Caki2 (cell line): Measurements from ENCODE around the gene CDC5L. TPM values are rescaled to one million over a fixed set of nuclear protein-coding genes. Genes with fewer than 3 reads are reported as not detected.
A peak's percentile ranks its signal among the peaks of the same experiment; 100 is the strongest.
"Not testable (repeated sequence)": the region's sequence is repeated elsewhere in the genome, so short reads cannot be mapped to it uniquely, and the experiment has no call there.

Source experiments
- DNase-seq: peaks from one replicate; pipeline ENCODE4 v3.0.0-alpha.2; 2015; ENCODE audit warnings: low read depth
- in situ Hi-C: cut with HindIII; loops from 2 replicates; pipeline ENCODE4 v1.10.0; 2016; ENCODE audit warnings: low sequenced_read_pairs, low pct_unique_long_range_greater_than_20kb, mixed read lengths
- total RNA-seq: library from RNA; depleted of rRNA; stranded (reverse); fragments of >200 nt; shearing (Covaris generic); gene quantifications from 2 replicates; pipeline ENCODE4 v1.2.3, GENCODE V29; 2014; ENCODE audit warnings: low replicate concordance

The CDC5L gene
- total RNA-seq, 1 experiment from 2014 or later: 19.9 TPM

DNA sequence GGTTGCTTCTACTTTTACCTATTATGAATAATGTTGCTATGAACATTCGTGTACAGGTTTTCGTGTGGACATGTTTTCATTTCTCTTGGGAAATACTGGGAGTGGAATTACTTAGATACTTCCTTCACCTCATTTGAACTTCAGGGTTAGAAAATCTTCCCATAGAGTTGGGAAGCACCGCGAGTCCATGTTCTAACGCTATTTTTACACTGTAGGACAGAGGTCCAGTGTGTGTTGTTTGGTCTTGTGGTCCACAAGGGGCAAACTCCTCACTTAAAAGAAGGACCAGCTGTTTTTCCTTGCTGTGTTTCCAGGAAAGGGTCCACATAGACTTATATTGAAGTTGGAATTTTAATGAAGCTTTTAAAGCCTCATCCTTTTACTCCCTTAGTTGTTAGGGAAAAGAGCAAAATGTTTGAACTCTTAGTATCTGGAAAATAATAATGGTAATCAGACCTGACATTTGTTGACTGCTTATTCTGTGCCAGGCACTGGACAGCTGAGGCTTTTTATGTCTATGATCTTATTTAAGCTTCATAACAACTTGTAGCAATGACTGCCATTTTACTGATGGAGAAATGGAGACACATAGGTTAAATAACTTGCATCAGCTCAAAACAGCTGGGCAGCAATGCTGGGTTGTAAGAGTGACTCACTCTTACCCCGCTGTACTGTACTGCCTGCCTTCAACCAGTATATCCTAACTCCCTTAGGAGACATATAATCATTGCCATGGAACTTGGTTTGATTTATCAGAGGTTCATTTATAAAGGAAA is 52.0 kb downstream of the CDC5L start:
- DNase-seq: no peak
- in situ Hi-C loops: no loop called here

DNA sequence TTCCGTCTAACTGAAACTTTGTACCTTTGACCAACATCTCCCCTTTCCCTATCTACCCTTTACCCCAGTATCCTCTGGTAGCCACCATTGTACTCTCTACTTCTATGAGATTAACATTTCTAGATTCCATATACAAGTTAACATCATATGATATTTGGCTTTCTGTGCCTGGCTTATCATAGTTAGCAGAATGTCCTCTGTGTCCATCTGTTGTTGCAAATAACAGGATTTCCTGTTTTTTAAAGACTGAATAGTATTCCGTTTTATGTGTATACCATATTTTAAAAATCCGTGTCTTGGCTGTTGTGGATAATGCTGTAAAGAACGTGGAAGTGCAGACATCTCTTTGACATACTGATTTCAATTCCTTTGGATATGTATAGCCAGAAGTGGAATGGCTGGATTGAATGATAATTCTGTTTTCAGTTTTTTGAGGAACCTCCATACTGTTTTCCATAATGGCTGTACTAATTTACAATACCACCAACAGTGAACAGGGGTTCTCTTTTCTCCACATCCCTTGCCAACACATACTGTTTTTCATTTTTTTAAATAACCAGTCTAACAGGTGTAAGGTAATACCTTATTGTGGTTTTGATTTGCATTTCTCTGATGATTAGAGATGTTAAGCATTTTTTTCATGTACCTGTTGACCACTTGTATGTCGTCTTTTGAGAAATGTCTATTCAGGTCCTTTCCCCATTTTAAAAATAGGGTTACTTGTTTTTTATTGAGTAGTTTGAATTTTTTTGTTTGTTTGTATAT is 53.8 kb downstream of the CDC5L start:
- in situ Hi-C loops: no loop called here

DNA sequence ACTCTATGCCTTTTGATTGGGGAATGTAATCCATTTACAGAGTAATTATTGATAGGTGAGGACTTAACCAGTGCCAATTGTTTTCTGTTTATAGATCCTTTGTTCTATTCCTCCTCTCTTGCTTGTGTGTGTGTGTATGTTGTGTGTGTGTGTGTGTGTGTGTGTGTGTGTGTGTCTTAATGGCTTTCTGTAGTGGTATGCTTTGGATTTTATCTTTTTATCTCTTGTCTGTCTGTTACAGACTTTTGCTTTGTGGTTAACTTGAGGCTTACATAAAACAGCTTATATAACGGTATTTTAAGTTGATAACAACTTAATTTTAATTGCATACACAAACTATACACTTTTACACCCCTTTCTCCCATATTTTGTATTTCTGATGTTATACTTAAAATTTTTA is 54.7 kb downstream of the CDC5L start:
- DNase-seq: no peak
- in situ Hi-C loops: no loop called here

More for the DNA sequence above, 53.8 kb downstream of the CDC5L start:
- DNase-seq: no peak

DNA sequence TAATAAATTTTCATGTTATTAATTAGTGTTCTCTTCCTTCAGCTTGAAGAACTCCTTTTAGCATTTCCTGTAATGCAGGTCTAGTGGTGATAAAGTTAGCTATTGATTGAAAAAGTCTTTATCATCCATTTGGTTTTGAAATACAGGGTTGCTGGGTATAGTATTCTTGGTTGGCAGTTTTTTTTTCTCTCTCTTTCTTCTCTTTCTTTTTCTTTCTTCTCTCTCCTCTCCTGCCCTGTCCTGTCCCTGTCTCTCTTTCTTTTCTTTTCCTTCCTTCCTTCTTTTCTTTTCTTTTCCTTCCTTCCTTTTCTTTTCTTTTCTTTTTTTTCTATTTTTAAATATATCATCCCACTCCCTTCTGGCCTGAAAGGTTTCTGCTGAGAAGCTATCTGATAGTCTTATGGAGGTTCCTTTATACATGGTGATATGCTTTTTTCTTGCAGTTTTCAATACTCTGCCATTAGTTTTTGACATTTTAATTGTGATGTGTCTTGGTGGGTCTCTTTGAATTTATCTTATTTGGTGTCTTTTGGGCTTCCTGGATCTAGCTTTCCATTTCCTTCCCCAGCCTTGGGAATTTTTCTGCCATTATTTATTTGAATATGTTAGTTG is 55.4 kb downstream of the CDC5L start:
- in situ Hi-C loops: no loop called here
- DNase-seq: no peak

DNA sequence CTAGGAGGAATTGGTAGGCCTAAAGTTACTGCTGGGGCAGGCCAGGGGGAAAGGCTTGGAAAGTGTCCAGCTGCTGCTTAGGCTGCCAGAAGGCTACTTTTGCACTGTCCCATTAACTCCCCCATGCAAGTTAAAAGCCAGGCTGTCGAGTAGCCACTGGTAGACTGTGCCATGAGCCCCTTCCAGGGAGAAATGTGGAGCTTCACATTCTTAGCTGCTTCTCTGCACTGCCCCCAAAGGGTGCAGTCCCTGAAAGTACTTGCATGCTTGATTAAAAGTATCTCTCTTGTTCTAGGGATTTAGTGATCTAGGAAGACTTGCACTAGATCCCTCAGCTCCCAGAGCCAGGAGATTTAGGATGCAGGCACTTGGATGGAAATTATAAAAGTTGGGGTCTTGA is 57.3 kb downstream of the CDC5L start:
- no peak for DNase-seq
- in situ Hi-C loops: no loop called here

DNA sequence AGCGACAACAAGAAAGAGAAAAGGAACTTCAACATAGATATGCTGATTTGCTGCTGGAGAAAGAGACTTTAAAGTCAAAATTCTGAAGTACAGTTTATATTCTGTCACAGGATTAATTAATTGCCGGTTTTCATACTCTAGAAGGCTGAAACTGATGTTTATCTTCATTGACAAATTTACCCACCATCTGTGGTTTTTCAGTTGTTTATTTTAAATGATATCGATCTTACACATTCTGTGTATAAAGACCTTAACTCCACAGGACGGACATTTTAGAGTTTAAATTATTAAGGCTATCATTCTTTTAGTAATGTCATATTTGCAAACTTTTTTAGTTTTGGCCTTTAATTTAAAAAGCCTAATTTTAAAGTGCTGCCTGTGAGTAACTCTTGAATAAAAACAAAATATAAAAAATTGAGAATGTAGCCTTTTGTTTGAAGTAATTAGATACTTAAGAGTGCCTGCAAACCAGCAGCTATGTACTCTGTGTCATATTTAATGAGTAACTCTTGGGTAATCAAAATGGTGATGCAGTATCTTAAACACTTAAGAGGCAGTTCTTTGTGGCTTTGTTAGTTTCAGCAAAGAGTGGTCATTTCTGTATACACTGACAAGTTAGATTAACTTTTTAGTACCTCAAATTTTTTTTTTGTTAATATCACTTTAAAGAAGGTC is 59.3 kb downstream of the CDC5L start:
- peak; percentile 25 for DNase-seq
- in situ Hi-C loops: no loop called here

DNA sequence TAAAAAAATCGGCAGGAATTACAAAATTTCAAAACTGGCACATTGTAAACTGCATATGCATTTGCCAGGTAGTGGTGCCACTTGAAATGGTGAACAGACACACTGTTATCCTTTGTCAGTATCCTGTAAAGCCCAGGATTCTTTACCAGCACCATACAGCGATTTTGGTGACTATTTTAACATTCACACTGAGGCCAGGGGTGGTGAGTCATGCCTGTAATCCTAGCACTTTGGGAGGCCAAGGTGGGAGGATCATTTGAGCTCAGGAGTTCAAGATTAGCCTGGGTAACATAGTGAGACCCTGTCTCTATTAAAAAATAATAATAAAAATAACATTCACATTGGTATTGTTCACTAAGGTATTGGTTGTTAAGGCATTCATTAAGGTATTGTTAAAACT is 61.7 kb downstream of the CDC5L start:
- not testable (repeated sequence) for DNase-seq

DNA sequence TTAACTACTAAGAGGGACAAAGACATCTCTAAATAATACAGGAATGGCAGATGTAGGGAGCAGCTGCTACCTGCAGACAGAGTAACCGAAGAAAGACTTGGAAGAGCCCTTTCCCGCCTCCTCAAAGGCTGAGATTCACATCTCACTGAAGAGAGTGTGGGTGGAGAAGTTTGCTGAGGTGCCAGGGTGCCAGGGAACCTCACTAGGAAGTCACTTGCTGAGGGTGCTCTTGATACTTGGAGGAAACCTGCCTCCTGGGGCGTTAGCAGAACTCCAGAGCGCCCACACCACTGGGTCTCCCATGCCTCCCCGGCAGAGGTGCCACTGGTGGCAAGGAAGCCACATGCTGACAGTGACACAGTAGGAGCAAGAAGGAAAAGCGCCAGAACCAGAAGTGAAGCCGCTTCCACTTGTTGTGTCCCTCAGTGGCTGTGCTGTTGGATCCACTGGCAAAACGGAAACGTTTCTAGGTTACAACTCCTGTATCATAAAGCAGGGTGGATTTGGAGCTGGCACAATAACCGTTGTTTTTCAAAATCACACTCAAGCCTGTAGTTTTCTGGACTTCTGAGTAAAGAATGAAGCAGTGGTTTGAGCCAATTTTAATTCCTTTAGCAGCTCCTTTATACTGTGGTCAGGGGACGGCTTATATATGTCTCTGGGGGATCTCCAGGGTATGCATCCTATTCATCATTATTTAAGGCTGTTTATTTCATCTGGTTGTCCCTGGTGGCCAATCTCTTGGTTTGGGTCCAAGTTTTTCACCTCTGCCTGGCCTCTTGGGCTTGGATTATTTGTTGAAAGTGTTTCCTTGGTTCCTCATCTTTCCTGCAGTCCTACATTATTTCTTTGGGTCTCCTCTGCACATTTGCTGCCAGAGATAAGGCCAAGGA is 64.5 kb downstream of the CDC5L start:
- no peak for DNase-seq
- in situ Hi-C loops: no loop called here

More for the DNA sequence above, 61.7 kb downstream of the CDC5L start:
- in situ Hi-C loops: not testable (repeated sequence)

DNA sequence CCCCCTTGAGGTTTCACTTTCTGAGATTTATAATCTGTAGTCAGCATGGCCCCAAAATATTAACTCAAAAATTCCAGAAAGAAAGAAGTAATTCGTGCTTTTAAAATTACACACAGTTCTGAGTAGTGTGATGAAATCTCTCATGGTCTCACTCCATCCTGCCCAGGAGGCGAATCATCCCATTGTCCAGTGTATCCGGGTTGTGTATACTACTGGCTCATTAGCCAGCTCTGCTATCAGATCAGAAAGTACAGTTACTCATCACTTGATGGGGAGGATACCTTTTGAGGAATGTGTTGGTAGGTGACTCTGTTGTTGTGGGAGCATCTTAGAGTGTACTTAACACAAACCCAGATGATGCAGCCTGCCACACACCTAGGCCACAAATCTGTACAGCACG is 65.2 kb downstream of the CDC5L start:
- in situ Hi-C loops: no loop called here
- peak; percentile 68 for DNase-seq

DNA sequence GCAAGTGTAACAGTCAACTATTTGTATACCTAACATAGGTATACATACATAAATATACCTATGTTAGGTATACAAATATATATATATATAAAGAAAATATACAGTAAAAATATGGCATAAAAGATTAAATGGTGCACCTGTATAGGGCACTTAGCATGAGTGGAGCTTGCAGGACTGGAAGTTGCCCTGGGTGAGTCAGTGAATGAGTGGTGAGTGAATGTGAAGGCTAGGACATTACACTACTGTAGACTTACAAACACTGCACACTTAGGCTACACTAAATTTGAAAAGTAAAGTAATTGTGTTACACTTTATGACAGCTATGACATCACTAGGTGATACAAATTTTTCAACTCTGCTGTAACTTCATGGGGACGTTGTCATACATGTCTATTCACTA is 65.6 kb downstream of the CDC5L start:
- in situ Hi-C loops: no loop called here
- DNase-seq: no peak

DNA sequence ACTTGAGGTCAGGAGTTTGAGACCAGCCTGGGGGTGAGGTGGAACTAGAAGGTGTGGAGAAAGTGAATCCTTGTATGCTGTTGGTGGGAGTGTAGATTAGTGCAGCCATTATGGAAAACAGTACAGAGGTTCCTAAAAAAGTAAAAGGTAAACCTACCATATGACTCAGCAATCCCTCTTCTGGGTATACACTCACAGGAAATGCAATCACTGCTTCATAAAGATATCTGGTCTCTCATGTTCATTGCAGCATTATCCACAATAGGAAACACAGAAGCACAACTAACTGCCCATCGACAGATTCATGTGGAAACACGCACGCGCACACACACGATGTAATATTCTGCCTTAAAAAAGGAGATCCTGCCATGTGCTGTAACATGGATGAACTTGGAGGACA is 66.7 kb downstream of the CDC5L start:
- in situ Hi-C loops: no loop called here
- DNase-seq: no peak

DNA sequence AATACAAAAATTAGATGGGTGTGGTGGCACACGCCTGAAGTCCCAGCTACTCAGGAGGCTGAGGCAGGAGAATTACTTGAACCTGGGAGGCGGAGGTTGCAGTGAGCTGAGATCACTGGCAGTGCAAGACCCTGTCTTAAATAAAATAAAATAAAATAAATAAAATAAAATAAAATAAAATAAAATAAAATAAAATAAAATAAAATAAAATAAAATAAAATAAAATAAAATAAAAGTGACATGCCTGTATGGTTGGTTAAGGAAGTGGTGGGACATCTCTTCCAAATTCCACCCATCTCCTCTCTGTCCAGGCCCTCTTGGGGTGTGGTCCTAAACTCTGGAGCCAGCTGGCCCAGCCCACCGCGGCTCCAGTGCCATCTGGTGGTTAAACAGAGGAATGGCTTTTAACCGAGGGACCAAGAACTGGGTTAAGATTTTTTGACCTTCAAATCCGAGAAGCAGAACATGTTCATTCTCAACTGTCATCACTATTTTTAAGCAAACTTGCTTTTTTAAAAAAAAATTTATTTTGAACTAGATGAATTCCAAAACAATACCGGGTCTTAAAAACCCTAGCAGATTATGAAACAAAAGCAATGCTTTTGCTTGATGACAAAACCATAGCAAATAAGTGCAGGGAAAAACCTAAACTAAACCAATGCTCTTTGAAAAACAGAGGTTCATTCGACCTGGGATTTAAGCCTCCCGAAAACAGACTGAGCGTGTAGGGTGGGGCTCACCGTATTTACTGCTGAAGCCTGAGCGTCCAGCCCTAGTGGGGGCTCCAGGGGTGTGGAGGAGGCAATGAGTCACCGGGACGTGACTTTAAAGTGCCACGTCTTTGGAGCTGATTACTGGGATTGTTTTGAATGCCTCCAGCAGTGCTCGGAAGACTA is 68.8 kb downstream of the CDC5L start:
- in situ Hi-C loops: no loop called here
- DNase-seq: peak; percentile 35

DNA sequence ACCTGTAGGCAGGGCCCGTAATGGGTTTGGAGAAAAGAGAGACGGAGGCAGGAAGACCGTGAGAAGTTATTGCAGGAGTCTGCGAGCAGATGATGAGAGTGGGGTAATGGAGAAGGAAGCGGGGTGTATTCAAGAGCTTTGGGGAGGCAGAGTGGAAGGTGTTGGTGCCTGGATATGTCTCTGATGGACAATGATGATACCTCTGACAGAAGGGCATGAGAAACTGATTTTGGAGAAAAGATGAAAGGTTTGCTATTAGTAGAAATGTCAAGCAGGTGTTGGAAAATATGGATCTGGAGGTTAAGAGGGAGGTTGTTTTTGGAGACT is 69.4 kb downstream of the CDC5L start:
- in situ Hi-C loops: no loop called here
- no peak for DNase-seq

DNA sequence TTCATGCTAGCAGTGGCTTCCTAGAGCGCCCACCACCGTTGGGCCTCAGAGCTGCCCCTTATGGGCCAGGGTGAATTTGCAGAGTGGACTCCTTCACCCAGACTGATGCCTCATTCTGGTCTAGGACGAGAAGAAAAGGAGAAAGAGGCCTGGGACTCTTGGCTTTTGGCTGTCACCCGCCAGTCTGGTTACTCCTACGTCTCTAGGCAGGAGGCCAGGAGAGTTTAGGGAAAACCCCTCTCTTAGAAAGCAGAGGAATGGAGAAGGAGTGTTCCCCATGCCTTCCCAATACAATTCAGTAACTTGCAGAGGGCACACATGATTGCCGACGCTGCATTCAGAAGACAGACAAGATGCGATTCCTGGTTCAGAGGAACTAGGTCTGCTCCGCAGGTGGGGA is 70.1 kb downstream of the CDC5L start:
- in situ Hi-C loops: no loop called here

DNA sequence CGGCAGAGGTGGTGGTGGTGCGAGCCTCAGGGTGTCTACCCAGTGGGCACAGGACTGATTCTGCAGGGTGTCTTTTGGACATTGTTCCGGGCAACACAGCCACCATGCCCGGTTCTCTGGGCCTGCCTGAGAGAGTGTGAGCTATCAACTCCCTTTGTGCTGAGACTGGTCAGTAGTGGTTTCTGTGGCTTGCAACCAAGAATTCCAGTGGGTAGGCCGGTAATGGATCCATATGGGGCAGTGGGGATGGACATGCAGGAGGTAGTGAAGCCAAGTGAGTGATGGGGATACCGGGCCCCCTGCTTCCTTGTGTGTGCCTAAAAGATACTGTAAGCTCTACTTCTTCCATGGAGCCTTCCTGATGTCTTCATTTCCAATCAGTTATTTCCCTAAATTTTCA is 71.0 kb downstream of the CDC5L start:
- in situ Hi-C loops: no loop called here
- DNase-seq: no peak

More for the DNA sequence above, 70.1 kb downstream of the CDC5L start:
- no peak for DNase-seq

DNA sequence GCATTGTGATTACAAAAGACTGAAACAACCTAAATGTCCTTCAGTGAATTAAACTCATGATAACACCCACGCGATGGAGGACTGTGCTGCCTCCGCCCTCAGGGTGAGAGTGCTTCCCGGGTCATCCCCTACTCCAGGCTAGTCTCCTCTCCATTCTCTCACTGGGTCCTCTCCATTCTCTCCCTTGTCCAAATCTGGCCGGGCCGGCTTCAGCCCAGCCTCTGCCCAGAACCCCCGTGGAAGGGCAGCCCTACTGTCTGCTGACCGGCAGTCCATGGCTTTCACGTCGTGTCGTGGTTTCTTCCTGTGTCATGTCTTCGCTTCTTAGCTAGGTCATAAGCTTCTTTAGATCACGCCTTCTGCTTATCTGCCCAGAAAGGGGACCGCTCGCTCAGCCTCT is 74.8 kb downstream of the CDC5L start:
- in situ Hi-C loops: no loop called here

More for the DNA sequence above, 74.8 kb downstream of the CDC5L start:
- DNase-seq: no peak
